Measurements from ENCODE around the gene C9orf85. TPM values are rescaled to one million over a fixed set of nuclear protein-coding genes. Genes with fewer than 3 reads are reported as not detected.

C9orf85 gene
- total and polyA plus RNA-seq, 2 donors (not counting 3 experiments of a cell fraction or from before 2014, with no cell fraction given), result 8.3 to 11.3 TPM

DNA sequence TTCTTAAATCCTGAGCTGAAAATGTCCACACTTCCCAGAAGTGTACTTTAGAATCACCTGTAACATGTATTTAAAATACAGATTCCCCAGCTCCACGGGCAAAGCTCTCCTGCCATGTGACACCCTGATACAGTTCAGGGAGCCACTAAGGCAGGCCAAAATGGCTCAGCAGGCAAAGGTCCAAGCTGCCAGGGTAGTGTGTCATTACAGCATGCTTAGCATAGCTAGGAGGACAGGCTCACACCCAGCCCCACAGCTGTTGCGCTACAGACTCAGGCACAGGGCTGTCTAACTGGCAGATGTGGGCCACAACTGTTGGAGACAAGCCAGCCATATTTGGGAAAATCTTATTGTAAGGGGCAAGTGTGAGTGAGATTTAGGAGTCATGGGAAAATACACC is 73.0 kb downstream of the C9orf85 start:
- Histone ChIP-seq H3K9me1 (replicated peaks; ENCODE audit: control insufficient read depth, extremely low read depth, insufficient read depth, low read length) (no peaks in the 10 kb centered on the region), H3K79me2 (ENCODE audit: control insufficient read depth, insufficient read depth, low read length) (no peaks in the 10 kb centered on the region), H3K4me3 (replicated peaks in 1 of 3; ENCODE audit: insufficient read depth in 1 of 3, low read depth in 1 of 3, low read length in 3 of 3) (no peak overlapping the region), H4K20me1 (replicated peaks; ENCODE audit: control insufficient read depth, extremely low read depth, insufficient read depth, low read length) (no peaks in the 10 kb centered on the region), H3K4me2 (ENCODE audit: insufficient read depth, low read length) (no peak overlapping the region), H3K4me1 (ENCODE audit: control insufficient read depth, extremely low read depth, insufficient read depth, low read length) (no peaks in the 10 kb centered on the region), H3K27me3 (ENCODE audit: control insufficient read depth in 2 of 2, insufficient read depth in 2 of 2, low read length in 2 of 2) (no peaks in the 10 kb centered on the region), H2AFZ (ENCODE audit: low read depth, low read length) (no peak overlapping the region), H3K9ac (replicated peaks; ENCODE audit: extremely low read depth, insufficient read depth, low read length) (no peak overlapping the region), H3K9me3 (replicated peaks; ENCODE audit: control insufficient read depth, insufficient read depth, low read length) (no peaks in the 10 kb centered on the region), H3K36me3 (ENCODE audit: control insufficient read depth in 2 of 2, extremely low read depth in 1 of 2, insufficient read depth in 2 of 2, low read length in 2 of 2) (no peaks in the 10 kb centered on the region), H3K27ac (ENCODE audit: insufficient read depth, low read depth, low read length) (no peak overlapping the region)
- ChIA-PET POLR2A (no interaction called here), CTCF (no interaction called here)
- no TSS peak for BruUV-seq (replicated peaks)
- FAIRE-seq, result no peak
- intact Hi-C loops (cut with micrococcal nuclease) (no loop called here), dilution Hi-C loops (cut with MboI; ENCODE audit: extremely low pct_ligation_motif_present, low sequenced_read_pairs) (no loop called here)
- TF ChIP-seq, protein P1, sequence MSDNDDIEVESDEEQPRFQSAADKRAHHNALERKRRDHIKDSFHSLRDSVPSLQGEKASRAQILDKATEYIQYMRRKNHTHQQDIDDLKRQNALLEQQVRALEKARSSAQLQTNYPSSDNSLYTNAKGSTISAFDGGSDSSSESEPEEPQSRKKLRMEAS (IDR thresholded peaks at IDR 0.05; ENCODE audit: insufficient read depth, insufficient read length), result no peak
- no peak for TF ChIP-seq EZH2 (IDR thresholded peaks at IDR 0.05; ENCODE audit: borderline replicate concordance, low read depth, low read length, severe bottlenecking)
- TF ChIP-seq, protein P2, sequence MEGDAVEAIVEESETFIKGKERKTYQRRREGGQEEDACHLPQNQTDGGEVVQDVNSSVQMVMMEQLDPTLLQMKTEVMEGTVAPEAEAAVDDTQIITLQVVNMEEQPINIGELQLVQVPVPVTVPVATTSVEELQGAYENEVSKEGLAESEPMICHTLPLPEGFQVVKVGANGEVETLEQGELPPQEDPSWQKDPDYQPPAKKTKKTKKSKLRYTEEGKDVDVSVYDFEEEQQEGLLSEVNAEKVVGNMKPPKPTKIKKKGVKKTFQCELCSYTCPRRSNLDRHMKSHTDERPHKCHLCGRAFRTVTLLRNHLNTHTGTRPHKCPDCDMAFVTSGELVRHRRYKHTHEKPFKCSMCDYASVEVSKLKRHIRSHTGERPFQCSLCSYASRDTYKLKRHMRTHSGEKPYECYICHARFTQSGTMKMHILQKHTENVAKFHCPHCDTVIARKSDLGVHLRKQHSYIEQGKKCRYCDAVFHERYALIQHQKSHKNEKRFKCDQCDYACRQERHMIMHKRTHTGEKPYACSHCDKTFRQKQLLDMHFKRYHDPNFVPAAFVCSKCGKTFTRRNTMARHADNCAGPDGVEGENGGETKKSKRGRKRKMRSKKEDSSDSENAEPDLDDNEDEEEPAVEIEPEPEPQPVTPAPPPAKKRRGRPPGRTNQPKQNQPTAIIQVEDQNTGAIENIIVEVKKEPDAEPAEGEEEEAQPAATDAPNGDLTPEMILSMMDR (IDR thresholded peaks at IDR 0.05; ENCODE audit: extremely low read depth in 1 of 2, insufficient read depth in 1 of 2, low read depth in 1 of 2, low read length in 2 of 2), result no peak
- TF ChIP-seq POLR2A (IDR thresholded peaks at IDR 0.05; ENCODE audit: low read depth, low read length), result no peak
- no peak for TF ChIP-seq JUN (IDR thresholded peaks at IDR 0.05; ENCODE audit: borderline replicate concordance, insufficient read depth, insufficient read length, low read depth)
- no peak for TF ChIP-seq POLR2AphosphoS5 (IDR thresholded peaks at IDR 0.05; ENCODE audit: insufficient read depth, low read depth, low read length)
- no peak for TF ChIP-seq GATA2 (IDR thresholded peaks at IDR 0.05; ENCODE audit: insufficient read depth, insufficient read length, low read depth, low read length)
- TF ChIP-seq FOS (IDR thresholded peaks at IDR 0.05; ENCODE audit: borderline replicate concordance, insufficient read depth, low read length), result no peak
- TF ChIP-seq MYC (IDR thresholded peaks at IDR 0.05; ENCODE audit: low read depth, low read length), result no peak
- DNase-seq (ENCODE audit: low read depth, low spot score), result no peak
